Body of pancreas (tissue), 4 donors: Measurements from ENCODE around the gene NRGN.

Experiments
- POLR2A ChIP-seq, 3 donors: fragments of 450-650 bp; IDR thresholded peaks; one replicate each; pipeline ENCODE4 v1.6.1; 2016; ENCODE audit warnings: antibody characterized with exemption in 3 of 3, mild to moderate bottlenecking in 2 of 3
- TF ChIP-seq, protein P1 (sequence below), 7 experiments: fragments of 450-650 bp in 4 of 7; fragments of 200-600 bp in 3 of 7; sonication (generic) in 3 of 7; IDR thresholded peaks; one replicate each; pipeline ENCODE4 v1.5.1; 2016 to 2019; ENCODE audit warnings: antibody characterized with exemption in 7 of 7

DNA sequence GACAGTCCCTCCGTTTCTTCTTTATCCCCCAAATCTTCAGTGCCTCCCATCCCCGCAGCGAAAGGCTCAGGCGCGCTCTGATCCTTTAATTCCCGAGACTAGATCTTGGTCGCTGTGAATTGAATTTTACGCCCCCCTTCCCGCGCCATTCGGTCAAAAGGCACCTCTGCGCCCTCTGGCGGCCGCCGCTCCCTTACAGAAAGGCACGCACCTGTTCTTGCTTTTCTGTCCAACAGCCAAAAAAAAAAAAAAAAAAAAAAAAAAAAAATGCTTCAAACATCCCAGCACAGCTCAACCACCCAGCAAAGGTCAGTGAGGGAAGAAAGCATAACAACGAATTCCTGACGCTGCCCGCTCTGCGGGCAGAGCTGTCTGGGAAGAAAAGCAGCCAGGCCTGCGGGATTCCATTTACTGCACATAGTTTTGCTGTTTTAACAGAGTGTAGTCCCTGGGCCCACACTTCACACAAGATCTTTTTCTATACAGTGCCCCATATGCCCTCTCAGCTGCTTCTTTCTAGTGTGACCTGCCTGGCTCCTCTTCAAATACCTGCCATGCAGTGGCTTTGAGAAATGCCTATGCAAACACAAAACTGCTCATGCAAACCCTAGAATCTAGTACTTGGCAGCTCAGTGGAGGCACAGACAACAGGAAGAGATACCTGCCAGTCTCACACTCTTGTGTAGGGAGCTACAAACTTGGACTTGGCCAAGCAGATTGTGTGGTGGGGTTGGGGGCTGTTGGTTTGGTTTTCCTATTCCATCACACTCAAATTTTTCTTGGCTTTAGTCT is 23.6 kb downstream of the NRGN start:
- TF ChIP-seq POLR2A (IDR thresholded peaks at IDR 0.05), result no peak
- TF ChIP-seq, protein P1, sequence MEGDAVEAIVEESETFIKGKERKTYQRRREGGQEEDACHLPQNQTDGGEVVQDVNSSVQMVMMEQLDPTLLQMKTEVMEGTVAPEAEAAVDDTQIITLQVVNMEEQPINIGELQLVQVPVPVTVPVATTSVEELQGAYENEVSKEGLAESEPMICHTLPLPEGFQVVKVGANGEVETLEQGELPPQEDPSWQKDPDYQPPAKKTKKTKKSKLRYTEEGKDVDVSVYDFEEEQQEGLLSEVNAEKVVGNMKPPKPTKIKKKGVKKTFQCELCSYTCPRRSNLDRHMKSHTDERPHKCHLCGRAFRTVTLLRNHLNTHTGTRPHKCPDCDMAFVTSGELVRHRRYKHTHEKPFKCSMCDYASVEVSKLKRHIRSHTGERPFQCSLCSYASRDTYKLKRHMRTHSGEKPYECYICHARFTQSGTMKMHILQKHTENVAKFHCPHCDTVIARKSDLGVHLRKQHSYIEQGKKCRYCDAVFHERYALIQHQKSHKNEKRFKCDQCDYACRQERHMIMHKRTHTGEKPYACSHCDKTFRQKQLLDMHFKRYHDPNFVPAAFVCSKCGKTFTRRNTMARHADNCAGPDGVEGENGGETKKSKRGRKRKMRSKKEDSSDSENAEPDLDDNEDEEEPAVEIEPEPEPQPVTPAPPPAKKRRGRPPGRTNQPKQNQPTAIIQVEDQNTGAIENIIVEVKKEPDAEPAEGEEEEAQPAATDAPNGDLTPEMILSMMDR (IDR thresholded peaks at IDR 0.05), result peak; percentile 55 to 93 (median 73)
